Measurements from ENCODE around the gene CPSF4L.

The CPSF4L gene

GRCh38 chr17:73231395-73231794 lies 30.3 kb downstream of the CPSF4L start:
- no peak for DNase-seq

GRCh38 chr17:73230088-73230487 lies 31.6 kb downstream of the CPSF4L start:
- no peak for DNase-seq

- DNase-seq = peak; percentile 57
Observed at GRCh38 chr17:73228748-73229236, 32.9 kb downstream of the CPSF4L start.

GRCh38 chr17:73227944-73228343 lies 33.7 kb downstream of the CPSF4L start:
- DNase-seq = no peak

- DNase-seq = no peak
Observed at GRCh38 chr17:73227379-73227778, 34.3 kb downstream of the CPSF4L start.

- DNase-seq = no peak
Observed at GRCh38 chr17:73226556-73227172, 35.0 kb downstream of the CPSF4L start.

GRCh38 chr17:73224663-73225305 lies 36.9 kb downstream of the CPSF4L start:
- no peak for DNase-seq

- DNase-seq = no peak
Observed at GRCh38 chr17:73224237-73224636, 37.4 kb downstream of the CPSF4L start.

GRCh38 chr17:73223626-73224230 lies 38.0 kb downstream of the CPSF4L start:
- no peak for DNase-seq

- no peak for DNase-seq
Observed at GRCh38 chr17:73215447-73215846, 46.2 kb downstream of the CPSF4L start.

GRCh38 chr17:73214851-73215250 lies 46.8 kb downstream of the CPSF4L start:
- no peak for DNase-seq

- DNase-seq = no peak
Observed at GRCh38 chr17:73214008-73214407, 47.7 kb downstream of the CPSF4L start.

- no peak for DNase-seq
Observed at GRCh38 chr17:73211745-73212144, 49.9 kb downstream of the CPSF4L start.

- no peak for DNase-seq
Observed at GRCh38 chr17:73210002-73210678, 51.5 kb downstream of the CPSF4L start.

- no peak for DNase-seq
Observed at GRCh38 chr17:73209436-73209835, 52.2 kb downstream of the CPSF4L start.

GRCh38 chr17:73208139-73208827 lies 53.4 kb downstream of the CPSF4L start:
- no peak for DNase-seq

- DNase-seq = no peak
Observed at GRCh38 chr17:73205459-73205961, 56.2 kb downstream of the CPSF4L start.

- no peak for DNase-seq
Observed at GRCh38 chr17:73203788-73204479, 57.7 kb downstream of the CPSF4L start.

- no peak for DNase-seq
Observed at GRCh38 chr17:73203135-73203787, 58.4 kb downstream of the CPSF4L start.

- no peak for DNase-seq
Observed at GRCh38 chr17:73201215-73202069, 60.2 kb downstream of the CPSF4L start.

GRCh38 chr17:73200476-73200875 lies 61.2 kb downstream of the CPSF4L start:
- DNase-seq = no peak
